ENCODE measurements around the gene DONSON. TPM values are rescaled to one million over a fixed set of nuclear protein-coding genes. Genes with fewer than 3 reads are reported as not detected.

The DONSON gene
- total and polyA plus RNA-seq, 9 of the 15 experiments (the other 6 are each of a cell fraction or from before 2014, with no cell fraction given), result 26.7 to 124 (median 62.6) TPM

DNA sequence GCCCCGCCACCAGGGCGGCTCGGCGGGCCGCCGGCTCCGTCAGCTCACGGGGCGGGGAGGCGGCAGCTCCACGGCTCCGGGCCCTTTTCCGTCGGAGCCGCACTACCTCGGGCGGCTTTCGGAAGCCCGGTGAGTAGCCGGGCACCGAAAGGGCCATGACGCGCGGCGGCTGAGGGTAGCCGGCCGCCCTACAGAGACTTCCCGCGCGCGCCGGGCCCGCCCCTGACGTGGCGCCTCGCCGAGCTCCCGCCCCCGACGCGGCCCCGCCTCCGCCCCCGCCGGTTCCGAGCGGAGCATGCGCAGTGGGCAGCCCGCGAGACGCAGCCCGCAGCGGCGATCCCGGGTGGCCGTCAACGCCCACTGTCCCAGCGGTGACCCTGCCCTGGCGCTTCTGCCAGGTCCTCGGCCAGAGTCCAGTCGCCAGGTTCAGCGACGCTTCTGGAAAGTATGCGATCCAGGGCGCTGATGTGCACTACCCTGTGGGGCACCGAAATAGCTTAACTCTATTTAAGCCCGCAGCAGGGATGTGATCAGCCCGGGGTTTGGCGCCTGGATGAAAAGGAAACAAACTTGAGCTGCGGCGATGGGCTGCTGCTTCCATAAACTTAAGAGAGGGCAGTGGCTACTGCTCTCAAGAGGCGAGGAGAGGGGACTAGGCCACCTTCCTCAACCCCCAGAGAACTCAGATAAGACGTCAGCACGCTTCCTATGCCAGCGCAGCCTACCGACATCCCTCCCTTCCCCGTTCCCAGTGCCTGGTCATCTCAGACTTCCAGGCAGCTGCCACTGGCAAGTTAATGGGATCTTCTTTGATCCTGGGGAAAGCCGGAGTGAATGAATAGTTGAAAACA lies at the start of gene DONSON (continued):
- TF ChIP-seq, protein P1, sequence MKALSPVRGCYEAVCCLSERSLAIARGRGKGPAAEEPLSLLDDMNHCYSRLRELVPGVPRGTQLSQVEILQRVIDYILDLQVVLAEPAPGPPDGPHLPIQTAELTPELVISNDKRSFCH (CRISPR knock-in tag; IDR thresholded peaks at IDR 0.05), result no peak
- TF ChIP-seq, protein P1 (tag; IDR thresholded peaks at IDR 0.05), result no peak
- TF ChIP-seq SIN3B (IDR thresholded peaks at IDR 0.05; ENCODE audit: low read depth), result peak; percentile 74; the same call in 1 of the 2 replicates
- peak in 2 of 3 experiments; percentile 56 to 79 for TF ChIP-seq YY1 (IDR thresholded peaks at IDR 0.05; ENCODE audit: borderline replicate concordance in 1 of 3, control insufficient read depth in 1 of 3, extremely low read depth in 1 of 3, insufficient read depth in 3 of 3, insufficient read length in 1 of 3, insufficient replicate concordance in 2 of 3, low read depth in 1 of 3, low read length in 2 of 3)
- no peak for TF ChIP-seq MYC (IDR thresholded peaks at IDR 0.05; ENCODE audit: low read depth, low read length)
- TF ChIP-seq MYC (CRISPR knock-in tag; IDR thresholded peaks at IDR 0.05; ENCODE audit: borderline replicate concordance, low read depth), result 0 out of 2 replicates have a peak, but pooled peaks have one; percentile 75
- TF ChIP-seq GTF2E2 (tag; IDR thresholded peaks at IDR 0.05), result peak; percentile 55
- peak; percentile 32; the same call in 1 of the 2 replicates for TF ChIP-seq GATAD2A (IDR thresholded peaks at IDR 0.05)
- peak; percentile 44; the same call in 1 of the 2 replicates for TF ChIP-seq NBN (IDR thresholded peaks at IDR 0.05; ENCODE audit: low read depth)
- peak; percentile 11; the same call in 1 of the 2 replicates for TF ChIP-seq TEAD4 (IDR thresholded peaks at IDR 0.05; ENCODE audit: low read length)
- TF ChIP-seq TEAD4 (CRISPR knock-in tag; IDR thresholded peaks at IDR 0.05; ENCODE audit: borderline replicate concordance), result no peak
- peak; percentile 83 for TF ChIP-seq HMGN3 (IDR thresholded peaks at IDR 0.05; ENCODE audit: borderline replicate concordance, extremely low read depth, insufficient read length, low read depth, low read length)
- TF ChIP-seq, protein P2, sequence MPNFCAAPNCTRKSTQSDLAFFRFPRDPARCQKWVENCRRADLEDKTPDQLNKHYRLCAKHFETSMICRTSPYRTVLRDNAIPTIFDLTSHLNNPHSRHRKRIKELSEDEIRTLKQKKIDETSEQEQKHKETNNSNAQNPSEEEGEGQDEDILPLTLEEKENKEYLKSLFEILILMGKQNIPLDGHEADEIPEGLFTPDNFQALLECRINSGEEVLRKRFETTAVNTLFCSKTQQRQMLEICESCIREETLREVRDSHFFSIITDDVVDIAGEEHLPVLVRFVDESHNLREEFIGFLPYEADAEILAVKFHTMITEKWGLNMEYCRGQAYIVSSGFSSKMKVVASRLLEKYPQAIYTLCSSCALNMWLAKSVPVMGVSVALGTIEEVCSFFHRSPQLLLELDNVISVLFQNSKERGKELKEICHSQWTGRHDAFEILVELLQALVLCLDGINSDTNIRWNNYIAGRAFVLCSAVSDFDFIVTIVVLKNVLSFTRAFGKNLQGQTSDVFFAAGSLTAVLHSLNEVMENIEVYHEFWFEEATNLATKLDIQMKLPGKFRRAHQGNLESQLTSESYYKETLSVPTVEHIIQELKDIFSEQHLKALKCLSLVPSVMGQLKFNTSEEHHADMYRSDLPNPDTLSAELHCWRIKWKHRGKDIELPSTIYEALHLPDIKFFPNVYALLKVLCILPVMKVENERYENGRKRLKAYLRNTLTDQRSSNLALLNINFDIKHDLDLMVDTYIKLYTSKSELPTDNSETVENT (CRISPR knock-in tag; IDR thresholded peaks at IDR 0.05), result peak; percentile 75; the same call in 1 of the 2 replicates
- peak; percentile 59 for TF ChIP-seq ARID1B (IDR thresholded peaks at IDR 0.05)
- TF ChIP-seq RERE (CRISPR knock-in tag; IDR thresholded peaks at IDR 0.05; ENCODE audit: borderline replicate concordance), result no peak
- TF ChIP-seq MYNN (IDR thresholded peaks at IDR 0.05), result peak; percentile 74
- no peak for TF ChIP-seq MYNN (CRISPR knock-in tag; IDR thresholded peaks at IDR 0.05)
- no peak for TF ChIP-seq CBFA2T3 (IDR thresholded peaks at IDR 0.05)
